ENCODE measurements around the gene SEMA5A.

Gene SEMA5A

DNA sequence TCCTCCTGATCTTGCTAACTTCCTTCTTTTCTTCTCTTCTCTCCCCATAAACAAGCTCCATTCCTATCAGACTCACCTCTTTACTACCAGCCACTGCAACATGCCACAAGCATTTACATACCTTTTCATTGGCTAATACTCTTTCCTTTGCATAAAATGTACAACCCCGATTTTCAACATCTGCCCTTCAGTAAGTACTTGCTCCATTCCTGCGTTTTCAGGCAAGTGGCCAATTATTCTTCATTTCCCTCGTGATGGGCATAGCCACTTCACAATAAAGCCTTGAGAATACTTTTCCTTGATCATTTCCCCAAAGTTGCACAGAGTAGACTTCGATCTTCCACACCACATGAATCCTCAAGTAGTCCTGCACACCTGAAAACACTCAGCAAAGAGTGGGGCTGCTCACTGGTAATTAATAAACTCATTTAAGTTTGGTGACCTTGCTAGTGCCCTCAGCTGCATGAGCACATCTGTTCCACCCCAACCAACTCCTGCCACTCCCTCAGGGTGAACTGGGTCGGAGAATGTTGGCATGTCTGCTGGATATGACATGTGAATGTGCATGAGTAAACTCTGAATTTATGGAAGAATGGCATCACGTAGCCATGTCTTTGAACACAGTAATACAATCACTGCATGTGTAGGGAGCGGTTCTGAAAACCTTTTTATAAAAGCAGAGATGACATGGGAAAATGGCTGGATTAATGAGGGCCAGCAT is 535.8 kb downstream of the SEMA5A start:
- ATAC-seq (no peak), DNase-seq (no peak)

DNA sequence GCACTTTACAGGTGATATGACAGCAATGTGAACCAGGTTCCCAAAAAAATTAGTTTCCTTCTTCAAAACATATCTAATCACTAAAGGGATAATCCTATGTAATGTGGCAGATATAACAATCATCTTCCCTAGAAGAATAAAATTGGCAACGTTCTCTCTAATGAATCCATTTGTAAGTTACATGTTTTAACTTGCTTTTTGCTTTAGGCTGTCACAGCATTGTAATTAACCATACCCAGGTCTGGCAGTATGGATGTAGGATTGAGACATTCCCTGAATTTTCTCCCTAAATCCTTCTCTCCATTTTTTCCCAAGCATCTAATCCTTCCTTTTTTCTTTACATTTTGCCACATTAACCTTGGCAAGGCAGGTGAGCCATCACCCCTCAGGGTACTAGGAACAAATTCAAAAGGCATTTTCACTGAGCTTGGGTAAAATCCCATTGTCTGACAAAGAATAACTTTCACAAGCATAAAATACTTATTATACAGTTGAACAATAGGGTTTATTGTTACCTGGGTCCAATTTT is 548.3 kb downstream of the SEMA5A start:
- DNase-seq, result no peak
- no peak for ATAC-seq

- ATAC-seq, result no peak
Measured at GRCh38 chr5:8993031-8993430, 552.8 kb downstream of the SEMA5A start.

More at GRCh38 chr5:8993031-8993430, 552.8 kb downstream of the SEMA5A start:
- DNase-seq, result no peak
